Thyroid gland (tissue), 4 donors: Measurements from ENCODE around the gene TLR10.

Experiments
- POLR2A ChIP-seq, 2 donors: fragments of 450-650 bp; IDR thresholded peaks; one replicate each; pipeline ENCODE4 v1.6.1; 2017; ENCODE audit warnings: antibody characterized with exemption in 2 of 2, mild to moderate bottlenecking in 2 of 2, moderate library complexity in 1 of 2
- TF ChIP-seq, protein P1 (sequence below), 6 experiments: fragments of 200-600 bp in 3 of 6; fragments of 450-650 bp in 3 of 6; sonication (generic) in 3 of 6; IDR thresholded peaks; one replicate each; pipeline ENCODE4 v1.5.1; 2016 to 2019; ENCODE audit warnings: antibody characterized with exemption in 6 of 6, mild to moderate bottlenecking in 2 of 6, inconsistent platforms in 1 of 6, moderate library complexity in 1 of 6

DNA sequence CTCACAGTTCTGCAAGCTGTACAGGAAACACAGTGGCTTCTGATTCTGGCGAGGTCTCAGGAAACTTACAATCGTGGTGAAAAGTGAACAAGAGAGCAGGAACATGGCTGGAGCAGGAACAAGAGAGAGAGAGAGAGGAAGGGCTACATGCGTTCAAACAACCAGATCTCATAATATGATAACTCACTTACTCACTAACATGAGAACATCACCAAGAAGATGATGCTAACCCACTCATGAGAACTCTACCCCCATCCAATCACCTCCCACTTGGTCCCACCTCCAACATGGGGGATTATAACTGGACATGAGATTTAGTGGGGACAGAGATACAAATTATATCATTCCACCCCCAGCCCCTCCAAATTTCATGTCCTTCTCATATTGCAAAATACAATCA is 31.6 kb upstream of the TLR10 start:
- no peak for TF ChIP-seq POLR2A (IDR thresholded peaks at IDR 0.05)
- TF ChIP-seq, protein P1, sequence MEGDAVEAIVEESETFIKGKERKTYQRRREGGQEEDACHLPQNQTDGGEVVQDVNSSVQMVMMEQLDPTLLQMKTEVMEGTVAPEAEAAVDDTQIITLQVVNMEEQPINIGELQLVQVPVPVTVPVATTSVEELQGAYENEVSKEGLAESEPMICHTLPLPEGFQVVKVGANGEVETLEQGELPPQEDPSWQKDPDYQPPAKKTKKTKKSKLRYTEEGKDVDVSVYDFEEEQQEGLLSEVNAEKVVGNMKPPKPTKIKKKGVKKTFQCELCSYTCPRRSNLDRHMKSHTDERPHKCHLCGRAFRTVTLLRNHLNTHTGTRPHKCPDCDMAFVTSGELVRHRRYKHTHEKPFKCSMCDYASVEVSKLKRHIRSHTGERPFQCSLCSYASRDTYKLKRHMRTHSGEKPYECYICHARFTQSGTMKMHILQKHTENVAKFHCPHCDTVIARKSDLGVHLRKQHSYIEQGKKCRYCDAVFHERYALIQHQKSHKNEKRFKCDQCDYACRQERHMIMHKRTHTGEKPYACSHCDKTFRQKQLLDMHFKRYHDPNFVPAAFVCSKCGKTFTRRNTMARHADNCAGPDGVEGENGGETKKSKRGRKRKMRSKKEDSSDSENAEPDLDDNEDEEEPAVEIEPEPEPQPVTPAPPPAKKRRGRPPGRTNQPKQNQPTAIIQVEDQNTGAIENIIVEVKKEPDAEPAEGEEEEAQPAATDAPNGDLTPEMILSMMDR (IDR thresholded peaks at IDR 0.05) = no peak
